Islet precursor cell (in vitro differentiated cells): ENCODE measurements around the gene PAX8.
"Not testable (repeated sequence)": the region's sequence is repeated elsewhere in the genome, so short reads cannot be mapped to it uniquely, and the experiment has no call there.

ENCODE experiments used
- DNase-seq: peaks from one replicate; pipeline ENCODE4 v3.0.0-alpha.2; 2018

The PAX8 gene

DNA sequence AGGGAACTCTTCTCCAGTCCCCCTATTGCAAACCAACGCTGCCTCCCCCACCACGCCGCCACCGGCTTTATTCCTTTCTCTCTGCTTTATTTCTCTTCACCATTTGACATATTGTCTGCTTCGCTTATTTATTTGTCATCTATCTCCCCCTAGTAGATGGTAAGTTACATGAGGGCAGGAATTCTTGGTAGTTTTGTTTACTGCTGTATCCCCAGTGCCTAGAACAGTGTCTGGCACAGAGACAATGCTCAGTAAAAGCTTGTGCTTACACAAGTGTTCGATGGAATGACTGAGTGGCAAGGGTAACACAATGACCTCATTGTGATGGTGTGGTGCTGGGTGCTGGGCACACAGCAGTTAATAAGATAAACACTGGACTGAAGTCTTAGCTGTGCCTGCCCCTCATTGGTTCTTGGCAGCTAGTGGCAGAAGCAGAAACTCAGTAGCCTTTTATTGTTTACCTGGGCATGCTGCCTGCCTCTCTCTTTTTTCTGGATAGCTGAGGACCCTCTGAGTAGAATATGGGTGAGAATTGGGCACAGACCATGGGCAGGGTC lies 9.5 kb upstream of the PAX8 start:
- not testable (repeated sequence) for DNase-seq

DNA sequence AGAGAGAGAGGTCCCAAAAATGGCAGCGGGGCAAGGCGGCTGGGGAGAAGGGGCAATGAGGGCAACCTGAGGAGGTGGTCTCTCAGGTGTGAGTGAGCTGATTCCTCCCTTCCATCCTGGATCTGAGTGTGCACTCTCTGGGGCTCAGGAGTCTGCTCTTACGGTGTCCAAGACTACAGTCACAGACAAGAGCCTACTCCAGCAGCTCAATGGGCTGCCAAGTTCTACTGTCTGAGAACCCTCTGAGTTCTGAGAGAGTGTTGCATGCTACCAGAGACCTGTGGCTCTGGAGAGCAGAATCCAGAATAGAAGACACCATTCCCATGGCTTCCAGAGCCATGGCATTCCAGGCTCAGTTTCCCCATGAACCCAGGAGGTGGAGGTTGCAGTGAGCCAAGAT lies 7.1 kb upstream of the PAX8 start:
- no peak for DNase-seq

GRCh38 chr2:113284999-113285398 lies 6.3 kb upstream of the PAX8 start:
- DNase-seq, result not testable (repeated sequence)

DNA sequence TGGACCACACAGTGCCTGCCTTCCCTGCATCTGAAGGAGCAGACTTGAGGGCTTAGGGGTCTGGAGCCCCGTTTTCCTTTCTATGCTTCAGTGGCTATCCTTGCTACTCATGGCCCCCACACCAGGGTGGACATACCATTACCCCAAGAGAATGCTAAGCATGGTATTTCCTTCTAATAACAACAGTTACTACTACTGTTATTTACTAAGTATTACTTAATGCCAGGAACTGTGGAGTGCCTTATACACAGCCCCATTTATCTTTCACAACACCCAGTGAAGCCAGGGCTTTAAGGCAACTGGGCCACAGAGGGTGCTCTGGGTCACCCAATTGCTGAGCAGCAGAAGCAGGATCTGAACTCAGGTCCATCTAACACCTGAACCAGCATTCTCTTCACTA lies 5.8 kb upstream of the PAX8 start:
- no peak for DNase-seq

DNA sequence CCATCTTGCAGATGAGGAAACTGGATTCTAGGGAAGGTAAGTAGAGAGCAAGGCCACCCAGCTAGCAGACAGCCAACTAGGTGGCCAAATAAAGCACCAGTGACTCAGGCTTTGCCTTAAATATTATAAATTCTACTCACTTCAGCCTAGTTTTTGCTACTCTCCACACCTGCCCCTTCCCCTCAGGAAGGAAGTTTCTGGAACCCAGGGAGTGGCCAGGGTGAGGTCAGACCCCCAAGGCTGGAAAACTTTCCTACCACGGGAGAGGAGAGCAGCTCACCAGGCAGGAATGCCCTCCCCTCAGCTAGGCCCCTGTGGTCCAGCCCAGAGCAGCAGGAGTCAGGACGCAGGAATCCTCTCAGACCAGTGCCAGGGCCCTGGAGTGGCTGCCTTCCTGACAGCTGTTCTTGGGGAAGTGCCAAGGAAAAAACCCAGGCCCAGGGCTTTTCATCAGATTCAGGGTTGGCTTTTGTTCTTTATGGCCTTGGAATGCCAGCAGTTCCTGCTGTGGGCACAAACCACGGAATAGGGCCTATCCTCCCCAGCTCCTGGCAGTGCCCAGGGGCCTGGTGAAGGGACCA lies 5.1 kb upstream of the PAX8 start:
- DNase-seq, result peak; percentile 83

DNA sequence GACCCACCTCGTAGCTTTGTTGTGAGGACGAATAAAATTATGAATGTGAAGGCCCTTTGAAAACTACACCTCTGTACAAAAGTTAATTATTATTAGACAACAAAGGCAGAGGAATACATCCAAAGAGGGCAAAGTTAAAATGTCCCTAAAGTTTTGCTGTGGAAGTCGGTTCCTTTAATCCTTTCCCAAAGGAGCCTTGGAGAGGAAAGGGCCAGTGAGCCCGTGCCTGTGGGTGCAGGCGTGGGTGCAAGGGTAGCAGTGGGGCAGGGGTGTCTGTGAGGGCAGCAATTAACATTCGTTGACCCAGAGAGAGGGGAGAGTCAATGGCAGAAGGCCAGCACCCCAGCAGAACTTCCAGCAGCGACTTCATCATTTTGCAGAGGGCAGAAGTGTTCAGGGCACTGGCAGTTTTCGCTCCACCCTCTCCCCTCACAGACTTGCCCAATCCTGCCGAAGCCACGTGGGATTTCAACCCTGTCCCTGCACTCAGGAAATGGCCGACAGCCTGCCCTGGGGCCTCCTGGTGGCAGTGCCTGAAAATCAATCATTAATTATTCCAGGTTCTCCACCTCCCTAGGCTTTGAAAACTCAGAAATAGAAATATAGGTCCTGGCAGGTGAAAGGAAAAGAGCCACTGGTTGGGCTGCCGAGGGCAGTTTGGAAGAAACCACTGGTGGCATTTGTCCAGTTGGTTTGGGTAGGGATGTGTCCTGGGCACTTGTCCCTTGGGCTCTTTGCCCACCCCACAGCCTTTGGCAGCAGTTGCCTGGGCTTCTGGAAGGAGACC lies 4.2 kb upstream of the PAX8 start:
- DNase-seq, result no peak

- DNase-seq, result no peak
Measured at GRCh38 chr2:113281910-113282746, 3.4 kb upstream of the PAX8 start.

GRCh38 chr2:113278073-113278741 lies 514 bp downstream of the PAX8 start:
- no peak for DNase-seq

DNA sequence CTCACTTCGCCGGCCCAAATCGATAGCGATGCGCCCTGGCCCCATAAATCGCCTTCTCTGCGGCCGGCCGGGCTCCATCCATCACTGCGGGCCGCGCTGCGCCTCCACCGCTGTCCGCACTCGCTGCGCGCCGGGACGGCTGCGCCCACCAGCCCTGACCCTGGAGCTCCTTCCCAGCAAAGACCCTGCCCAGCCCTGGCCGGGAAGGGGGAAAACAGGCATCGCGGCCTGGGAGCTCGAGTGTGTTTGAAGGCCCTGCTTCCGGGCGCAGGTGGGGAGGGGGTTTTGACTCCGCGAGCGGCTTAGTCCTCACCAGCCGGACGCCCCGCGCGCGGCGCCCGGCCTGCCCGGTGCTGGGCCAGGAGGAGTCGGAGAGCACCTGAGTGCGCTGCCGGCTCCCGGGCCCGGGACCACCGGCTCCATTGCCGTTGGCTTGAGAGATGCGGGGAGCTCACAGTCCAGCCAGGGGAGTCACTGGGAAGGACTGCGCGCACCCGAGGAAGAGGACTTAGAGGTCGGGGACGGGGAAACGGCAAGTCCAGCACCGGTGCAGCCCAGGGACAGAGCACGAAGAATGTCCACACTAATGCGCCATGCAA lies 1.1 kb downstream of the PAX8 start:
- DNase-seq, result no peak

DNA sequence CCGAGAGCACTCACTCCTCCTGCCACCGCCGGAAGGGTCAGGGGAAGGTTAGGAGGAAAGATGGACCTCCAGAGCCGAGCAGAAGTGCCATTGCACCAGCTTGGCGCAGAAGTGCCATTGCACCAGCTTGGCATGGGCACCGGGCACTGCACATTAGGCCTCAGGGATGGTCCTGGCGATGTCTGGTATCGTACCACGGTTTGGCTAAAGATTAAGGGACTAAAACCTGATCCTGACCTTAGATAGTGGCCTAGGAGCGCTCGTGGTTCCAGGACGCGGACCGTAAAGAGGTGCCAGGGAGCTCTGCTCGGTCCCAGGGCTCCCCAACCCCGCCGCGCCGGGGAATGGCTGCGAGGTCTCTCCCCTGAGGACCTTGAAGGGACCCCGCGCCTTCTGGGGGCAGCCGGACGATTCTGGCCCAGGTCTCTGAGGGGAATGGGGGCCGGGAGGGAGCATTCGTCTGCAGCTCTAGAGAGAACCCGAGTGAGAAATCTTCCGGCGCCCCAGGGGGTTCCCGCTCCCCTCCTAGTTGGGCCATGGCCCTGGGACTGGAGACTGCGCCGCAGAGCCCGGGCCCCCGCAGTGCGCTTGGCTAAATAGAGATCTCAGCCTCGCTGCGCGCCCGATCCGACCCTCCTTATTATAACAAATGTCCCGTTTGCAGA lies 1.8 kb downstream of the PAX8 start:
- DNase-seq, result no peak

- no peak for DNase-seq
Measured at GRCh38 chr2:113276216-113276760, 2.4 kb downstream of the PAX8 start.

- no peak for DNase-seq
Measured at GRCh38 chr2:113275556-113276215, 3.0 kb downstream of the PAX8 start.

DNA sequence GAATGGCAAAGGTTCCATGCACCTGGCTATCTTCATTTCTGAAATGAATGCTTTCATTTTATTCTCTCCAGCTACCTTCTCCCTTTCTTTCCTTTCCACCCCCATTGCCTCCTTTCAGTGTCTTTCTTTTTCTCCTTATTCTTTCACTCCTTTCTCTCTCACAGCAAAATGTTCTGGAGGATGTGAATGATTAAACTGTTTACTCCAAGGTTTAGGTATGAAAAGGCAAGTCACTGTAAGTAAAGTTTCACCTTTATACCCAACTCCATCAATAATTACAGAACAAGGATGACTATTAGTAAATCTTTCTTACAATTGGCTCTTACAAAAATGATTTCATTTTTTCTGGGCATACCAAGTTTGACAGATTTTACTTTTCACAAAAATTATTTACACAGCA lies 4.3 kb downstream of the PAX8 start:
- no peak for DNase-seq

- no peak for DNase-seq
Measured at GRCh38 chr2:113273981-113274380, 4.7 kb downstream of the PAX8 start.

GRCh38 chr2:113273027-113273551 lies 5.6 kb downstream of the PAX8 start:
- DNase-seq, result peak; percentile 75

- DNase-seq, result no peak
Measured at GRCh38 chr2:113272477-113272876, 6.2 kb downstream of the PAX8 start.

- no peak for DNase-seq
Measured at GRCh38 chr2:113268621-113269360, 9.9 kb downstream of the PAX8 start.

GRCh38 chr2:113266431-113266830 lies 12.3 kb downstream of the PAX8 start:
- no peak for DNase-seq

GRCh38 chr2:113264713-113265403 lies 13.9 kb downstream of the PAX8 start:
- no peak for DNase-seq
